AG04450 (cell line): ENCODE measurements around the gene SDF2. TPM values are rescaled to one million over a fixed set of nuclear protein-coding genes. Genes with fewer than 3 reads are reported as not detected.

Experiments used
- CTCF ChIA-PET: fragments of 300-600, 350-600 bp; formaldehyde crosslinking; extraction: SDS; loops from one replicate; lab custom pipeline; 2022; ENCODE audit warnings: antibody characterized with exemption, inconsistent platforms; lab: Charles Lee
- POLR2A ChIA-PET: fragments of 350-600 bp; formaldehyde crosslinking; extraction: SDS; loops from one replicate; lab custom pipeline; 2021; ENCODE audit warnings: antibody characterized with exemption, inconsistent platforms; lab: Yijun Ruan, JAX
- DNase-seq: peaks from one replicate; pipeline ENCODE4 v3.0.0-alpha.2; 2011; ENCODE audit warnings: low read depth, low spot score
- H3K27ac ChIP-seq: one replicate; pipeline ENCODE4 v1.5.1; 2012; ENCODE audit warnings: low read depth, low read length, control low read depth
- H3K27me3 ChIP-seq: one replicate; pipeline ENCODE4 v1.6.0; 2012; ENCODE audit warnings: low read length; ENCODE audit not compliant: control insufficient read depth, insufficient read depth
- H3K4me3 ChIP-seq: 2 replicates; pipeline ENCODE4 v1.5.1; 2011; ENCODE audit warnings: mild to moderate bottlenecking, low read depth, low read length, control low read depth
- H3K9me3 ChIP-seq: 2 replicates; pipeline ENCODE4 v1.5.1; 2012; ENCODE audit warnings: low read length; ENCODE audit not compliant: control insufficient read depth, insufficient read depth
- CTCF ChIP-seq: IDR thresholded peaks from 2 replicates; pipeline ENCODE4 v1.5.1; 2011; ENCODE audit warnings: low read depth, low read length, control low read depth, inconsistent platforms
- polyA plus RNA-seq: library from polyadenylated mRNA; depleted of rRNA; stranded (reverse); fragments of >200 nt; gene quantifications from 2 replicates; pipeline ENCODE4 v1.2.3, GENCODE V29; 2011

The SDF2 gene
- polyA plus RNA-seq, 1 experiment: 76.1 TPM

- H3K4me3 ChIP-seq: no peak overlapping the region
- H3K27ac ChIP-seq: no peak overlapping the region
- no peaks in the 10 kb centered on the region for H3K9me3 ChIP-seq
- POLR2A ChIA-PET: no interaction called here
- CTCF ChIA-PET: interaction anchor here (1.6 kb wide), 1 partner anchor 10 kb away, joined by 5 read pairs; no protein-coding TSS in a partner anchor
- no peaks in the 10 kb centered on the region for H3K27me3 ChIP-seq
- no peak for DNase-seq
- TF ChIP-seq CTCF: no peak
Measured at GRCh38 chr17:28622186-28622585, 39.5 kb downstream of the SDF2 start.

- no peak for TF ChIP-seq CTCF
- no peak for DNase-seq
- ChIA-PET CTCF (interaction anchor here (0.7 kb wide), 1 partner anchor 46 kb away, joined by 3 read pairs; no protein-coding TSS in a partner anchor), POLR2A (no interaction called here)
- Histone ChIP-seq H3K27me3 (no peaks in the 10 kb centered on the region), H3K27ac (no peak overlapping the region), H3K4me3 (no peak overlapping the region), H3K9me3 (no peaks in the 10 kb centered on the region)
Measured at GRCh38 chr17:28620010-28620409, 41.7 kb downstream of the SDF2 start.

- Histone ChIP-seq H3K27me3 (no peaks in the 10 kb centered on the region), H3K4me3 (no peak overlapping the region), H3K9me3 (no peaks in the 10 kb centered on the region), H3K27ac (no peak overlapping the region)
- CTCF ChIA-PET: interaction anchor here (0.8 to 1.2 kb wide), 2 partner anchors 25 to 28 kb away, joined by 3 read pairs; no protein-coding TSS in a partner anchor
- no peak for DNase-seq
- POLR2A ChIA-PET: no interaction called here
- TF ChIP-seq CTCF: no peak
Measured at GRCh38 chr17:28618464-28618863, 43.2 kb downstream of the SDF2 start.

GRCh38 chr17:28616281-28616680, 45.4 kb downstream of the SDF2 start:
- DNase-seq: no peak
- TF ChIP-seq CTCF: no peak
- Histone ChIP-seq H3K9me3 (no peaks in the 10 kb centered on the region), H3K4me3 (no peak overlapping the region), H3K27ac (no peak overlapping the region), H3K27me3 (no peaks in the 10 kb centered on the region)
- POLR2A ChIA-PET: no interaction called here
- CTCF ChIA-PET: no interaction called here

- TF ChIP-seq CTCF: no peak
- ChIA-PET POLR2A (no interaction called here), CTCF (interaction anchor here (0.5 kb wide), 1 partner anchor 20 kb away, joined by 3 read pairs; no protein-coding TSS in a partner anchor)
- DNase-seq: no peak
- no peak overlapping the region for H3K27ac ChIP-seq
- no peak overlapping the region for H3K4me3 ChIP-seq
- no peaks in the 10 kb centered on the region for H3K9me3 ChIP-seq
- H3K27me3 ChIP-seq: no peaks in the 10 kb centered on the region
Measured at GRCh38 chr17:28615260-28615940, 46.3 kb downstream of the SDF2 start.
